HG03196 (cell line): ENCODE data around the gene NDUFS1.
A peak's percentile ranks its signal among the peaks of the same experiment; 100 is the strongest.
"Not testable (repeated sequence)": the region's sequence is repeated elsewhere in the genome, so short reads cannot be mapped to it uniquely, and the experiment has no call there.

Experiments used
- ATAC-seq: cut with Tn5 transposase; IDR thresholded peaks from one replicate; pipeline ENCODE4 v1.9.1; 2021; ENCODE audit not compliant: unreplicated experiment

Gene NDUFS1

GRCh38 chr2:206159346-206160124 lies at the start of gene NDUFS1, which contains the start of gene EEF1B2:
NDUFS1 (minus strand) TSS chr2:206159444; CDS start chr2:206153678, 5,766 bp downstream.
EEF1B2 (plus strand) TSS chr2:206159895; CDS start chr2:206159980, 85 bp downstream.
- ATAC-seq: peak; percentile 94

- no peak for ATAC-seq
These were observed 49.7 kb upstream of the NDUFS1 start for GRCh38 chr2:206208900-206209299.

GRCh38 chr2:206207316-206207715 lies 48.1 kb upstream of the NDUFS1 start:
- ATAC-seq: not testable (repeated sequence)

- no peak for ATAC-seq
These were observed 45.5 kb upstream of the NDUFS1 start for GRCh38 chr2:206204710-206205109.

- ATAC-seq: no peak
These were observed 44.1 kb upstream of the NDUFS1 start for GRCh38 chr2:206203331-206203730.

- no peak for ATAC-seq
These were observed 43.2 kb upstream of the NDUFS1 start for GRCh38 chr2:206202446-206202845.

GRCh38 chr2:206201075-206201848 lies 42.0 kb upstream of the NDUFS1 start:
- no peak for ATAC-seq

- ATAC-seq: no peak
These were observed 39.4 kb upstream of the NDUFS1 start for GRCh38 chr2:206198677-206199076.

- ATAC-seq: no peak
These were observed 34.6 kb upstream of the NDUFS1 start for GRCh38 chr2:206193671-206194357.

GRCh38 chr2:206192157-206192556 lies 32.9 kb upstream of the NDUFS1 start:
- no peak for ATAC-seq

GRCh38 chr2:206190689-206191088 lies 31.4 kb upstream of the NDUFS1 start:
- no peak for ATAC-seq

- no peak for ATAC-seq
These were observed 30.9 kb upstream of the NDUFS1 start for GRCh38 chr2:206190111-206190510.

- ATAC-seq: no peak
These were observed 30.4 kb upstream of the NDUFS1 start for GRCh38 chr2:206189691-206190090.

GRCh38 chr2:206181526-206181925 lies 22.3 kb upstream of the NDUFS1 start:
- ATAC-seq: not testable (repeated sequence)

- no peak for ATAC-seq
These were observed 17.7 kb upstream of the NDUFS1 start for GRCh38 chr2:206176901-206177300.

- no peak for ATAC-seq
These were observed 16.9 kb upstream of the NDUFS1 start for GRCh38 chr2:206176121-206176520.

GRCh38 chr2:206173147-206173546 lies 13.9 kb upstream of the NDUFS1 start:
- ATAC-seq: no peak

- ATAC-seq: not testable (repeated sequence)
These were observed 12.6 kb upstream of the NDUFS1 start for GRCh38 chr2:206171624-206172397.

GRCh38 chr2:206168230-206168629 lies 9.0 kb upstream of the NDUFS1 start:
- not testable (repeated sequence) for ATAC-seq

GRCh38 chr2:206164261-206164862 lies 5.1 kb upstream of the NDUFS1 start:
- no peak for ATAC-seq
